ENCODE results near the gene SMARCB1.

Gene SMARCB1

DNA sequence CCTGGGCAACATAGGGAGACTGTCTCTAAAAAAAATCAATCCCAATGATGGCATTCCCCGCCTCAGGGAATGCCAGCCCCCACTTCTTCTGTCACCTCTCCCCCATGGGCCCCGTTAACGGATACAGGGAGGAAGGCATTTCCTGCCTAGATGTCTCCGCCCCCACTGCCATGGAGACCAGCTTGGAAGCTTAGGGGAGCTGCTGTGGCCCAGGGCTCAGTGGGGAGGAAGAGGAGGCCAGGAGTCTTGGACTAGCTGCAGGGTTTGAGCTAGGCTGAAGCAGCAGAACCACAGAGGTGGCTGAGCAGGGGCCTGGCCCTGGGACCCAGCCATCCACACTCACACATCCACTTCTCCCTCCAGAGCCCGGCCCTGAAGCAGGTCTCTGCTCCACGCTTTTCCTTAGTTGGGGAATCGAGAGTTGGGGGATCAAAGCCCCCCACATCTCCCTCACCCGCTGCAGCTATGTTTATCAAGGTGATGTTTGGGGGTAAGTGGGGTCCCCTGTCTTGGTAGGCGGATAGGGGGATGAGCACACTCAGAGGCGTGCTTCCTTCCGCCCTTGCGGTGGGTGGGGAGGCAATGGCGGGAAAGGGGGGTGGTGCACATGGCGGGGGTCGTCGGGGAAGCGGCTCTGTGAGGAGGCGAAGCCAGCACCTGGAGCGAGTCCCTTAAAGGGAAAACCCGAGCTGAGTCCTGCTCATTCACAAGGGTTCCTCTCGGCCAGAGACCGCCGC is 23.8 kb upstream of the SMARCB1 start, which contains the start of gene C22orf15:
Gene C22orf15 (plus strand): TSS at position 149 of the 737 bp plus-strand sequence. CDS start 317 bp downstream, at position 466.
- no peak for DNase-seq

- DNase-seq = no peak
Measured at GRCh38 chr22:23763579-23763945, 23.2 kb upstream of the SMARCB1 start.

GRCh38 chr22:23763954-23764353 is 22.8 kb upstream of the SMARCB1 start:
- no peak for DNase-seq

DNA sequence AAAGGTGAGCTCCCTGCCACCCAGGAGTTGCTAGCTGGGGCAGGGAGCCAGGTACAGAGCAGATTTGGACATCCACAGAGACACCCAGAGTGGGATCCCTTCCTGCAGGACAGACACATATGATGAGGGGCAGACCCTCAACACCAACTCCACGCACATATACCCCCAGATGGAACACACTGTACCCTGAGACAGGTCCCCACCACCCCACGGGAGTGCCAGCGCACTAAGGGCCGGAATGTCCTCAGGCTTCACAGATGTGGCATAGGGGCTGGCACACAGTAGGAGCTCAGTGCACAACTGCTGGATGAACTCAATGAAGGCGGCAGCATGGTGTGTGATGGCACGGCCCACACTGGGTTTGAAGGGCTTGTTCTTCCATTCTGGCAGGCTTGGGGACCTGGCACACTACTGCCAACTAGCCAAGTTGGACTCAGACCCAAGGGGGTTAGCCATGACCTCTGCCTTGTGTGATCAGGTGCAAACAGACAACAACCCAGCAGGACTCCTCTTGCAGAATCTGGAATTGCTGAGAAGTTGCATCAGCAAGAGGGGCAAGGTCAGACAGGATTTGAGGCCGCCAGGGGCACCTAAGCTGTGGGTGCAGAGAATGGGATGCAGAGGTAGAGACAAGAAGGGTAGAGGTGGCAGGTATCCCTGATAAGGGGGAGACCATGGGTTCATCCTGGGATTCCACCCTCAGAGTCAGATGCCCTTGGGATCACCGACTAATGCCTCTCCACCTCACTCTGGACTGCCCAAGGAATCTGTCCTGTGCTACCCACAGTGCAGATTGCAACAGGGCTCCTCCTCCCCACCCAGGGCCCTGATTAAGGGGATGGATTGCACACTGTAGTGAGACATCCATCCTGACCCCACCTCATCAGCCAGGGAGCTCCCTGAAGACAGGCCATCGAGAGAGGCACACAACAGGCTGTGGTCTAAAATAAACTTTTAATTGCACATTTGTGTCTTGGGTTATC is 21.6 kb upstream of the SMARCB1 start:
- no peak for DNase-seq

GRCh38 chr22:23767303-23767672 is 19.5 kb upstream of the SMARCB1 start:
- DNase-seq = no peak

- no peak for DNase-seq
Measured at GRCh38 chr22:23767673-23768548, 18.9 kb upstream of the SMARCB1 start, which contains the start of gene CHCHD10. Gene CHCHD10, minus strand, starts transcription at chr22:23767972. Its CDS starts 98 bp downstream, at chr22:23767874.

DNA sequence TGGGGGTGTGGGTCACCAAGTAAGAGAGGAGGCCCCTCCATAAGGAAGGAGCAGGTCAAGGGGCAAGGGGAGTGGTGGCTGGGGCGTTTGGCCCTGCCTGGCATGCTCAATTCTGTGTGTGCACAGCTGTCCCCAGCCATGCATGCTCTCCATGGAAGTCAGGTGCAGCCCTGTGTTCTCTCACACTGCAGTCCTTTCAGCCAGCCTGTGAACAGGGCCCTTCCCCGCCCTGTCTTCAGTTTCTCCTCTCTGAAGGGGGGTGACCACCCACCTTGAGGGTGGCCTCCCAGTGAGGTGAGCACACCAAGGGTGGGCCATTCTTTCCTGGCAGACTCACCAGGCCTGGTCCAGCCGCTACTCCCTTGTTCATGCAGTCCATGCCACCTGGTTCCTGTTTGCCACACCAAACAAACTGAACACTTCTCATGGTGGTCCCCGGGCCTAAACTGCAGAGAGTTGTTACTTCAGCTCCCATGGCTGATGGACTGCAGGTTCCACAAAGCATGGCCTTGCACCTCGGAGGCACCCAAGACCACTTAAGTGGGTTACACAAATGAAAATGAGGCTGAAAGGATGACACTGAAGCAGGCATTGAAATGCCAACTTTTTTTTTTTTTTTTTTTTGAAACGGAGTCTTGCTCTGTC is 17.3 kb upstream of the SMARCB1 start:
- no peak for DNase-seq

DNA sequence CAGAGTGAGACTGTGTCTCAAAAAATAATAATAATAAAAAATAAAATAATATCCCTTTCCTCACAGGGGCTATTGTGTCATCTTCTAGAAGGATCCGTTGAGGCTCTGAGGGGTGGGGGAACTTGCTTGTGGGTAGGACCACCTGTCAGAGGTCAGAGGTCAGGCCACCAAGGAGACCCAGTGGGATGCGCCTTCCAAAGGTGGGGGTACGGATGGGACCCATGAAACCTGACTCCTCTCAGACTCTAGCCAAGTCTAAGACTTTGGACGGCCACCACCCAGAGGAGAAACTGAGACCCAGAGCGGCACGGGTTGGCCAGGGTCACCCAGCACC is 14.5 kb upstream of the SMARCB1 start:
- no peak for DNase-seq

GRCh38 chr22:23772649-23773473 is 13.9 kb upstream of the SMARCB1 start, which contains the start of gene MMP11:
Gene MMP11, plus strand, starts transcription at chr22:23772849. Its CDS starts 22 bp downstream, at chr22:23772871.
- DNase-seq = no peak

GRCh38 chr22:23773483-23774113 is 13.2 kb upstream of the SMARCB1 start:
- DNase-seq = no peak

DNA sequence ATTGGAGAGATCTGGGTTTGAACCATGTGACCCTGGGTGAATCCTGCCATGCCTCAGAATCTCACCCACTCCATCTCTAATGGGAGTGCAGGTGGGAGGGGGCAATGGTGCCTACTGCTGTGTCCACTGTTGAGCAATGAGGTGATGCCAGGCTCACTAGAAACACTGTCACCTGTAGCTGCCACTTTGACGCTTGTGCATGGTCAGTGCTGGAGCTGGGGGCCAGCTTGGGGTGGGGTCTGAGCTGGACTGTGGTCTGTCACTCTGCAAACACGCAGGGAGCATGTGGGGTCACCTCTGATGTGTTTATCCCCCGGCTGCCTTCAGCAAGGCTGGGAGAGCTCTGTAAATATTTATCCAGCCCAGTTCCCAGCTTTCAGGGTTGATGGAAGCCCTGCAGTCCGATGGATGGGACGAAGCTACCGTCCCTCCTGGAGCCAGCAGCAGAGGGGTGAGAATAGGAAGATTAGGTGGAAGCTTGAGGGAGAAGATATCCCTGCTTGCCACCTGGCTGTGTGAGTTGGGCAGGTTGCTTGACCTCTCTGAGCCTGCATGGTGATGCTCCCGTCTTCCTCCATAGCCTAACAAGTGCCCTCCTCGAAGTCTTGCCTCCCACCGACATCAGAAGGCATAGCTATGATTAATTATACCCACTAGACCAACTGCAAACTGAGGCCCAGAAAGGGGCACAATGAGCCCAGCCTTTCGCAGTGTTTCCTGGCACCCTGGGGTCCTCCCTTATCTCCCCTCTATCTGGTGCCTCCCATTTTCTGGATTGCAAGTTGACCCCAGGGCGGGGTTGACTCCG is 12.4 kb upstream of the SMARCB1 start:
- no peak for DNase-seq

DNA sequence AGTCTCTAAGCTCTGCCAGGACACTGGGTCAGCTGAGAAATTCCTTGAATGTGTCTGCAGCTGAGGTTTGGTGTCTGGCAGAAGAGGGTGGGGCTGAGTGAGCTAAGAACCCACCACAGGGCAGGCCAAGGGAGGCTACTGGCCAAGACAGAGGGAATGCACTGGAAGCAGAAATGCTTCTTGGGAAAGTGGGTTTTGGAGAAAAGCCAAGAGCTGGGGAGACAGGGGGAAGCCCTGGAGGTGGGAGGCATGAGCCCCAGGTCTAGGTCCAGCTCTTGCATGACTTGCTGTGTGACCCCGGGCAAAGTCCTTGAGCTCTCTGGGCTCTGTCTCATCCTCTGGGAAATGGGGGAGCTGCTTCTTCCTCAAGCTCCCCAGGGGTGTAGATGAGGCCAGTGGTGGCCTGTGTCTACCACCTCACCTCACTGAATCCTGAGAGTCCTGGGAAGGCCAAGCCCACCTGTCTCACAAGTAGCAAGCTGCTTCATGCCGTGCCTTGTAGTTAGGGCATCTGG is 11.8 kb upstream of the SMARCB1 start:
- no peak for DNase-seq

GRCh38 chr22:23775779-23776375 is 10.9 kb upstream of the SMARCB1 start:
- DNase-seq = no peak

DNA sequence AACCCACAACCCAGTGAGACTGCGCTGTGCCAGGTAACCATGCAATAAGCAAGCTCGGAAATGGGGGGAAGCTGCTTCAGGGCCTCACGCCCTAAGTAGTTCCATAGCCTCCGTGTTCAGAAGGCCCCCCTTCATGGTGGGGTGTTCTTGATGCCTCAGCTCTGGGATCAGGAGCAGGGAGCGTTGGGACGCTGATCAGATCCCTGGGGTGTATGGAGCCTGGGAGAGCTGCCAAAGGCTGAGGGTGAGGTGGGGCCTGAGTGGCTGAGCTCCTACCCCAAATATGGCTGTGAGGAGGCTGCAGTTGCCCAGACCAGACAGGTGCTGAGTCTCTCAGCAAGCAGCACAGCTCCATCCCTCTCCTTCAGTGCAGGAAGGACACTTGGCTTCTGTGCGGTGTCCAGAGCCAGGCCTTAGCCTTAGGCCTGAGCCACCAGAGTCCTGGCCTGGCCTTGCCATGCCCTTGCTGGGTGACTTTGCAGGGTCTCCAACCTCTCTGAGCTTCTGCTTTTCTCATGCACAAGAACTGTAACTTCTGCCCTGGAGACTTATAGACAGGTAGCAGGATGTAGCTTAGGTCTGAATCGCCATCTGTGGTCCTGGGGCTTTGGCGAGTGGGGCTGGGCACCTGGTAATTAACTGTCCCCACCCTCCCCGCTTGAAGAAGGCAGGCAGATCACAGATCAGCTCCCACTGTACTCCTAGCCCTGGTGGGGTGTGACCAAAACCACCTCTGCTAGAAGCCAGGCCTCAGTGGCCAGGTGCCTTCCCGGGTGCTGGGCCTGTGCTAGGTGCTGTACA is 8.8 kb upstream of the SMARCB1 start:
- no peak for DNase-seq

- DNase-seq = no peak
Measured at GRCh38 chr22:23778577-23778900, 8.2 kb upstream of the SMARCB1 start.

DNA sequence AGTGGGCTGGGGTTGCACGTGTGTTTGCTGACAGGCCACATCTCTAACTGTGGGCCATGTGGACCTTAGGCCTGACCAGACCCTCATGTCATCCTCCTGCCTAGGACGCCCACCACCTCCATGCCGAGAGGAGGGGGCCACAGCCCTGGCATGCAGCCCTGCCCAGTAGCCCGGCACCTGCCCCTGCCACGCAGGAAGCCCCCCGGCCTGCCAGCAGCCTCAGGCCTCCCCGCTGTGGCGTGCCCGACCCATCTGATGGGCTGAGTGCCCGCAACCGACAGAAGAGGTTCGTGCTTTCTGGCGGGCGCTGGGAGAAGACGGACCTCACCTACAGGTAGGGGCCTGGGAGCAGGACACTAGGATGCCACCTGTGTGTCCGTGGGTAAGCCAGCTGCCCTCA is 7.7 kb upstream of the SMARCB1 start:
- DNase-seq = no peak

DNA sequence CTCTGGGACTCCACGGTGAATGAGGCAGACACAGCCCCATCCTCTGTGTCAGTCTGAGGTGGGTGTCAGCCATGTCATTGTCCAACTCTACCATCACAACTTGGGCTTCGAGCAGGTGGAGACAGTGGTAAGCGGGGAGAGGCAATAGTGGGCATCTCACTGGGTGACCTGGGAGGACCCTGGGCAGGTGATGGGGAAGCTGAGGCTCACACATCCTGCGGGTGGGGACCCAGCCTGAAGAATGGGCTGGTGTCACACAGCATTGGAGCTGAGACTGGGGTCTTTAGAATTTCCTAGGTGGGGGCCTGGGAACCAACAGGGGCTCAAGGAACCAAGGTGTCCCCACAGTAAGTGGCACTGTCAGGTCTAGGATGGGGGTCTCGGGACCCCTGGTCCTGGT is 7.0 kb upstream of the SMARCB1 start:
- no peak for DNase-seq

DNA sequence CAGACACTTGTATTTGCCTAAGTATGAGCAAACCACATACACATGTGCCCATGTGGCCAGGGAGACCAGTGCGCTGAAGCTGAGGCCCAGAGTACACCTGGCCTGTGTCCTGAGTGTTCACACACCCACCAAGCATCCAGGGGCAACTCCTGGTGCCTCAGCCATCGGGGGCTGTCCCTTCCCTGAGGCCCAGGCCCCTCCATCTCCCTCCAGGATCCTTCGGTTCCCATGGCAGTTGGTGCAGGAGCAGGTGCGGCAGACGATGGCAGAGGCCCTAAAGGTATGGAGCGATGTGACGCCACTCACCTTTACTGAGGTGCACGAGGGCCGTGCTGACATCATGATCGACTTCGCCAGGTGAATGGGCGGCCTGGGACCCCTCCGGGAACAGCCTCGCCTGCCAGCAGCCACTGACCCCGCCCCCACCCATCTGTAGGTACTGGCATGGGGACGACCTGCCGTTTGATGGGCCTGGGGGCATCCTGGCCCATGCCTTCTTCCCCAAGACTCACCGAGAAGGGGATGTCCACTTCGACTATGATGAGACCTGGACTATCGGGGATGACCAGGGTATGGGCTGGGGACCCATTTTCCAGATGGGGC is 6.5 kb upstream of the SMARCB1 start:
- no peak for DNase-seq
